ENCODE data around the gene PACSIN1.

PACSIN1 gene

GRCh38 chr6:34560366-34561226 lies 94.7 kb downstream of the PACSIN1 start:
- Mint-ChIP-seq H3K27ac (peak overlapping the region in 2 of 3 experiments; percentile 17 to 31), H3K4me3 (no peak overlapping the region), H3K4me1 (peaks cover 12% of the 10 kb centered on the region), H3K36me3 (ENCODE audit: low read depth) (no peaks in the 10 kb centered on the region), H3K9me3 (no peaks in the 10 kb centered on the region), H3K27me3 (ENCODE audit: low read depth) (peaks cover 3% of the 10 kb centered on the region)
- no peak for TF ChIP-seq CTCF (IDR thresholded peaks at IDR 0.05; ENCODE audit: unreplicated experiment in 3 of 3)

- peaks cover 10% of the 10 kb centered on the region for H3K4me1 Mint-ChIP-seq
- no peaks in the 10 kb centered on the region for H3K9me3 Mint-ChIP-seq
- H3K36me3 Mint-ChIP-seq (ENCODE audit: low read depth) = no peaks in the 10 kb centered on the region
- no peak overlapping the region for H3K27ac Mint-ChIP-seq
- H3K27me3 Mint-ChIP-seq (ENCODE audit: low read depth) = peaks cover 2% of the 10 kb centered on the region
- H3K4me3 Mint-ChIP-seq = no peak overlapping the region
- no peak for TF ChIP-seq CTCF (IDR thresholded peaks at IDR 0.05; ENCODE audit: unreplicated experiment in 3 of 3)
These were observed 95.3 kb downstream of the PACSIN1 start for GRCh38 chr6:34561227-34561530.

GRCh38 chr6:34562350-34562749 lies 96.5 kb downstream of the PACSIN1 start:
- Mint-ChIP-seq H3K4me1 (peaks cover 7% of the 10 kb centered on the region), H3K27ac (no peak overlapping the region), H3K9me3 (no peaks in the 10 kb centered on the region), H3K27me3 (ENCODE audit: low read depth) (no peaks in the 10 kb centered on the region), H3K36me3 (ENCODE audit: low read depth) (no peaks in the 10 kb centered on the region), H3K4me3 (no peak overlapping the region)
- TF ChIP-seq CTCF (IDR thresholded peaks at IDR 0.05; ENCODE audit: unreplicated experiment in 3 of 3) = no peak

GRCh38 chr6:34562861-34563512 lies 97.1 kb downstream of the PACSIN1 start:
- Mint-ChIP-seq H3K27ac (no peak overlapping the region), H3K4me1 (peaks cover 7% of the 10 kb centered on the region), H3K27me3 (ENCODE audit: low read depth) (no peaks in the 10 kb centered on the region), H3K36me3 (ENCODE audit: low read depth) (no peaks in the 10 kb centered on the region), H3K9me3 (no peaks in the 10 kb centered on the region), H3K4me3 (no peak overlapping the region)
- TF ChIP-seq CTCF (IDR thresholded peaks at IDR 0.05; ENCODE audit: unreplicated experiment in 3 of 3) = no peak

GRCh38 chr6:34563513-34563870 lies 97.6 kb downstream of the PACSIN1 start:
- H3K4me3 Mint-ChIP-seq = no peak overlapping the region
- H3K4me1 Mint-ChIP-seq = peaks cover 7% of the 10 kb centered on the region
- no peaks in the 10 kb centered on the region for H3K9me3 Mint-ChIP-seq
- no peaks in the 10 kb centered on the region for H3K36me3 Mint-ChIP-seq (ENCODE audit: low read depth)
- no peak for TF ChIP-seq CTCF (IDR thresholded peaks at IDR 0.05; ENCODE audit: unreplicated experiment in 3 of 3)
- no peaks in the 10 kb centered on the region for H3K27me3 Mint-ChIP-seq (ENCODE audit: low read depth)
- H3K27ac Mint-ChIP-seq = peak overlapping the region in 1 of 3 experiments; percentile 60

- Mint-ChIP-seq H3K27me3 (ENCODE audit: low read depth) (no peaks in the 10 kb centered on the region), H3K4me1 (peaks cover 7% of the 10 kb centered on the region), H3K9me3 (no peaks in the 10 kb centered on the region)
These were observed 98.3 kb downstream of the PACSIN1 start for GRCh38 chr6:34564181-34564580.

More at GRCh38 chr6:34564181-34564580, 98.3 kb downstream of the PACSIN1 start:
- TF ChIP-seq CTCF (IDR thresholded peaks at IDR 0.05; ENCODE audit: unreplicated experiment in 3 of 3) = no peak
- Mint-ChIP-seq H3K27ac (no peak overlapping the region), H3K4me3 (no peak overlapping the region), H3K36me3 (ENCODE audit: low read depth) (no peaks in the 10 kb centered on the region)
